PC-3 (cell line): ENCODE data around the gene SEC23A.

Experiments
- EZH2 ChIP-seq: fragments of 300-600 bp; sonication (generic); IDR thresholded peaks from one replicate; pipeline ENCODE4 v1.6.1; 2017; ENCODE audit warnings: antibody characterized with exemption, mild to moderate bottlenecking, low read length; ENCODE audit not compliant: unreplicated experiment
- EZH2phosphoT487 ChIP-seq: fragments of 300-600 bp; sonication (generic); IDR thresholded peaks from 2 replicates; pipeline ENCODE4 v1.6.1; 2018; ENCODE audit warnings: mild to moderate bottlenecking, antibody characterized with exemption, low read length, borderline replicate concordance
- TF ChIP-seq, protein P1 (sequence below): fragments of 300-600 bp; sonication (generic); conservative IDR thresholded peaks from 2 replicates; pipeline ENCODE4 v1.5.1; 2017; ENCODE audit warnings: antibody characterized with exemption, low read depth, mild to moderate bottlenecking, low read length

DNA sequence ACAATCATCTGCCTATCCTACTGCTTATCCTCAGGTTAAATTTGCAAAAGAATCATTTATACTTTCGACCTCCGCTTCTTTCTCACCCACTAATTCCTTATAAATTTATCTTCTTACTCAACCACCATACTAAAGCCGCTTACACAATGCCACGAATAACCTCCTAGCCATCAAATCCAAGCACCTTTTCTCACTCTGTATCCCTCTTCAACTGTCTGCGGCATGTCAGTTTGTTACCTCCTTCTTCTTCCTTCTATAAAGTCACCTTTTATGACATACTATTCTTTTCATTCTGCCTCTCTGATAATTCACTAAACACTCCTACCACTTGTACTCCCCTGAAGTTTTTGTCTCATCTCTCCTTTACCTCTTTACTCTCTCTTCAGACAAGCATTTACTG lies 66.3 kb downstream of the SEC23A start:
- no peak for TF ChIP-seq EZH2phosphoT487
- TF ChIP-seq, protein P1, sequence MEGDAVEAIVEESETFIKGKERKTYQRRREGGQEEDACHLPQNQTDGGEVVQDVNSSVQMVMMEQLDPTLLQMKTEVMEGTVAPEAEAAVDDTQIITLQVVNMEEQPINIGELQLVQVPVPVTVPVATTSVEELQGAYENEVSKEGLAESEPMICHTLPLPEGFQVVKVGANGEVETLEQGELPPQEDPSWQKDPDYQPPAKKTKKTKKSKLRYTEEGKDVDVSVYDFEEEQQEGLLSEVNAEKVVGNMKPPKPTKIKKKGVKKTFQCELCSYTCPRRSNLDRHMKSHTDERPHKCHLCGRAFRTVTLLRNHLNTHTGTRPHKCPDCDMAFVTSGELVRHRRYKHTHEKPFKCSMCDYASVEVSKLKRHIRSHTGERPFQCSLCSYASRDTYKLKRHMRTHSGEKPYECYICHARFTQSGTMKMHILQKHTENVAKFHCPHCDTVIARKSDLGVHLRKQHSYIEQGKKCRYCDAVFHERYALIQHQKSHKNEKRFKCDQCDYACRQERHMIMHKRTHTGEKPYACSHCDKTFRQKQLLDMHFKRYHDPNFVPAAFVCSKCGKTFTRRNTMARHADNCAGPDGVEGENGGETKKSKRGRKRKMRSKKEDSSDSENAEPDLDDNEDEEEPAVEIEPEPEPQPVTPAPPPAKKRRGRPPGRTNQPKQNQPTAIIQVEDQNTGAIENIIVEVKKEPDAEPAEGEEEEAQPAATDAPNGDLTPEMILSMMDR, result no peak
- no peak for TF ChIP-seq EZH2
